Measurements from ENCODE around the gene SASH3.

The SASH3 gene

DNA sequence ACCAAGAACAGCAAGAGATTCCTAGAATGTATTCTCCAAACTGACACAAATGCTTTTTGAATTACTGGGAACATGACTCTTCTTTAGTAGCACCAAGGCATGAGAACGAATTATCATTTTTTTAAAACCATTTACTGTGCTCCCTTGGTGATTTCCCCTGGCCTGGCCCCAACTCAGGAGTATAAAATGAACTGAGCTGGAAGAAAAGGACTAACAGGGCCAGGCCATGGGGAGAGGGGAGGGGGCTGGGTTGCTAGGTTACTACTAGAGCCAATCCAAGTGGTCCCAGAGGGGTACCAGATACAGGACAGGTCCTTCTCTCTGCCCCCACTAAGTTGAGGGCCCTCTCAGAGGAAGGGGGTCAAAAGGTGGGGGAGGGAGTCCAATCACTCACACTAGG lies 23.1 kb downstream of the SASH3 start:
- WGBS (ENCODE audit: insufficient coverage) = no CpG with 5 or more reads among the region's 1 CpG
- DNase-seq = no peak
- POLR2A ChIA-PET = no interaction called here
- Histone ChIP-seq H3K4me1 (ENCODE audit: control extremely low read depth in 1 of 4, control insufficient read depth in 4 of 4, insufficient read depth in 4 of 4, low read length in 3 of 4) (peaks cover 0 to 10% (median 4%) of the 10 kb centered on the region in 4 experiments), H3K4me3 (ENCODE audit: control insufficient read depth in 1 of 7, extremely low read depth in 1 of 7, insufficient read depth in 4 of 7, low read depth in 2 of 7, low read length in 6 of 7) (no peak overlapping the region), H3K27ac (ENCODE audit: insufficient read depth in 1 of 2, low read depth in 1 of 2, low read length in 2 of 2, poor library complexity in 1 of 2, severe bottlenecking in 2 of 2) (no peak overlapping the region), H3K9me3 (ENCODE audit: control extremely low read depth in 1 of 5, control insufficient read depth in 4 of 5, insufficient read depth in 2 of 5, low read depth in 1 of 5, low read length in 4 of 5) (no peaks in the 10 kb centered on the region), H3K27me3 (replicated peaks in 2 of 5; ENCODE audit: control insufficient read depth in 4 of 5, insufficient read depth in 5 of 5, low read length in 4 of 5) (no peaks in the 10 kb centered on the region), H3K36me3 (ENCODE audit: control insufficient read depth in 4 of 4, insufficient read depth in 4 of 4, low read length in 3 of 4) (peaks cover under 1 to 14% (median 7%) of the 10 kb centered on the region in 4 experiments)
- CTCF ChIA-PET = interaction anchor here (0.7 to 1.6 kb wide), 2 partner anchors 21 to 45 kb away, joined by 3 to 5 read pairs; no protein-coding TSS in a partner anchor

DNA sequence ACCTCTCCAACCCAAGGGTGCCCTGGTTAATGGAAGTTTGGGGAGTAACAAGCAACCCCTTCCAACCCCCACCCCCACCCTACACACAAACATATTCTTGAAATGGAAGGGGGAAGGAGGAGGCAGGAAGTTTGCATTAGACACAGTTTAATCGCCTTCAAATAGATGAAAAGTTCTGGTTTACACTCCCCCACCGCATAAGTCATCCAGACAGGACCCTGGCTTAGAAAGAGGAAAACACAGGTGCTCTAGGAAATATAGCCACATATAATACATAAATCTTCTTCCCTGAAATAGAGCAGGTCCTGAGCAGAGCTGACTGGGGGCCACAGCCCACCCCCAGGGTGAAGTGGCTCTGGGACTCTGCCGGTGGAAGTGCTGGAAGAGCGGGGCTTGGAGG lies 25.1 kb downstream of the SASH3 start:
- no peak for DNase-seq
- peaks cover 0 to 8% (median 4%) of the 10 kb centered on the region in 4 experiments for H3K4me1 ChIP-seq (ENCODE audit: control extremely low read depth in 1 of 4, control insufficient read depth in 4 of 4, insufficient read depth in 4 of 4, low read length in 3 of 4)
- H3K27ac ChIP-seq (ENCODE audit: insufficient read depth in 1 of 2, low read depth in 1 of 2, low read length in 2 of 2, poor library complexity in 1 of 2, severe bottlenecking in 2 of 2) = no peak overlapping the region
- ChIA-PET CTCF (no interaction called here), POLR2A (no interaction called here)
- no peaks in the 10 kb centered on the region for H3K9me3 ChIP-seq (ENCODE audit: control extremely low read depth in 1 of 5, control insufficient read depth in 4 of 5, insufficient read depth in 2 of 5, low read depth in 1 of 5, low read length in 4 of 5)
- no peaks in the 10 kb centered on the region for H3K27me3 ChIP-seq (replicated peaks in 2 of 5; ENCODE audit: control insufficient read depth in 4 of 5, insufficient read depth in 5 of 5, low read length in 4 of 5)
- no peak overlapping the region for H3K4me3 ChIP-seq (ENCODE audit: control insufficient read depth in 1 of 7, extremely low read depth in 1 of 7, insufficient read depth in 4 of 7, low read depth in 2 of 7, low read length in 6 of 7)
- peaks cover 0 to 26% (median 1%) of the 10 kb centered on the region in 4 experiments for H3K36me3 ChIP-seq (ENCODE audit: control insufficient read depth in 4 of 4, insufficient read depth in 4 of 4, low read length in 3 of 4)
- 53% methylated on average over 2 of the region's 4 CpGs for WGBS (ENCODE audit: insufficient coverage)

- ChIA-PET POLR2A (no interaction called here), CTCF (interaction anchor here (1.3 kb wide), 1 partner anchor 15 kb away, joined by 6 read pairs; no protein-coding TSS in a partner anchor)
- peaks cover 0 to 40% (median 11%) of the 10 kb centered on the region in 4 experiments for H3K36me3 ChIP-seq (ENCODE audit: control insufficient read depth in 4 of 4, insufficient read depth in 4 of 4, low read length in 3 of 4)
Measured at GRCh38 chrX:129808158-129808828, 28.5 kb downstream of the SASH3 start.

DNA sequence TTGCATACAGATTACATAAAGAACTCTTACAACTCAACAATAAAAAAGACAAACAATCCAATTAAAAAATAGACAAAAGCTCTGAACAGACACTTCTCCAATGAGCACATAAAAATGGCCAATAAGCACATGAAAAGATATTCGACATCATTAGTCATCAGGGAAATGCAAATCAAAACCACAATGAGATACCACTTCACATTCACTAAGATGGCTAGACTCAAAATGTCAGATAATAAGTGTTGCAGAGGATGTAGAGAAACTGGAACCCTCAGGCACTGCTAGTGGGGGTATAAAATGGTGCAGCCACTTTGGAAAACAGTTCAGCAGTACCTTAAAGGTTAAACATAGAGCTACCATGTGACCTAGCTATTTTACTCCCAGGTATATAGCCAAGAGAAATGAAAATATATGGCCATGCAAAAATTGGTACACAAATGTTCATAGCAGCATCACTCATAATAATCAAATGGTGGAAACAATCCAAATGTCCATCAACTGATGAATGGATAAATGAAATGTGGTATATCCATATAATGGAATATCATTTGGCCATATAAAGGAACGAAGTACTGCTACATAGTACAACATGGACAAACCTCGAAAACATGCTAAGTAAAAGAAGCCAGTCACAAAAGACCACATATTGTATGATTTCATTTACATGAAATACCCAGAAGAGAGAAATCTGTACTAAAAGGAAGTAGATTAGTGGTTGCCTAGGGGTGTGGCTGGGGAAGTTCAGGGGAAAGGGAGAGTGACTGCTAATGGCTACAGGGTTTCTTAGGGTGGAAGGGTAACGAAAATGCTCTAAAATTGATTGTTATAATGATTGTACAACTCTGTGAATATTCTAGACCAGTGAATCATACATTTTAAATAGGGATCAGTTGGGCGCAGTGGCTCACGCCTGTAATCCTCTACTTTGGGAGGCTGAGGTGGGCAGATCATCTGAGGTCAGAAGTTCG lies 29.4 kb downstream of the SASH3 start:
- peaks cover 0 to 40% (median 15%) of the 10 kb centered on the region in 4 experiments for H3K36me3 ChIP-seq (ENCODE audit: control insufficient read depth in 4 of 4, insufficient read depth in 4 of 4, low read length in 3 of 4)
- ChIA-PET CTCF (interaction anchor here (1.3 to 2.2 kb wide), 2 partner anchors 14 to 18 kb away, joined by 4 to 6 read pairs; no protein-coding TSS in a partner anchor), POLR2A (no interaction called here)
- 85% methylated on average over 4 of the region's 7 CpGs for WGBS (ENCODE audit: insufficient coverage)
- no peak overlapping the region for H3K27ac ChIP-seq (ENCODE audit: insufficient read depth in 1 of 2, low read depth in 1 of 2, low read length in 2 of 2, poor library complexity in 1 of 2, severe bottlenecking in 2 of 2)
- DNase-seq = peak in 1 of 3 donors; percentile 16
- H3K4me3 ChIP-seq (ENCODE audit: control insufficient read depth in 1 of 7, extremely low read depth in 1 of 7, insufficient read depth in 4 of 7, low read depth in 2 of 7, low read length in 6 of 7) = no peak overlapping the region
- no peaks in the 10 kb centered on the region for H3K27me3 ChIP-seq (replicated peaks in 2 of 5; ENCODE audit: control insufficient read depth in 4 of 5, insufficient read depth in 5 of 5, low read length in 4 of 5)
- peaks cover 0 to 8% (median 4%) of the 10 kb centered on the region in 4 experiments for H3K4me1 ChIP-seq (ENCODE audit: control extremely low read depth in 1 of 4, control insufficient read depth in 4 of 4, insufficient read depth in 4 of 4, low read length in 3 of 4)
- no peaks in the 10 kb centered on the region for H3K9me3 ChIP-seq (ENCODE audit: control extremely low read depth in 1 of 5, control insufficient read depth in 4 of 5, insufficient read depth in 2 of 5, low read depth in 1 of 5, low read length in 4 of 5)

More at GRCh38 chrX:129808158-129808828, 28.5 kb downstream of the SASH3 start:
- H3K27ac ChIP-seq (ENCODE audit: insufficient read depth in 1 of 2, low read depth in 1 of 2, low read length in 2 of 2, poor library complexity in 1 of 2, severe bottlenecking in 2 of 2) = no peak overlapping the region
- DNase-seq = no peak
- no peak overlapping the region for H3K4me3 ChIP-seq (ENCODE audit: control insufficient read depth in 1 of 7, extremely low read depth in 1 of 7, insufficient read depth in 4 of 7, low read depth in 2 of 7, low read length in 6 of 7)
- H3K9me3 ChIP-seq (ENCODE audit: control extremely low read depth in 1 of 5, control insufficient read depth in 4 of 5, insufficient read depth in 2 of 5, low read depth in 1 of 5, low read length in 4 of 5) = no peaks in the 10 kb centered on the region
- peaks cover 0 to 8% (median 4%) of the 10 kb centered on the region in 4 experiments for H3K4me1 ChIP-seq (ENCODE audit: control extremely low read depth in 1 of 4, control insufficient read depth in 4 of 4, insufficient read depth in 4 of 4, low read length in 3 of 4)
- no CpG with 5 or more reads among the region's 2 CpGs for WGBS (ENCODE audit: insufficient coverage)
- no peaks in the 10 kb centered on the region for H3K27me3 ChIP-seq (replicated peaks in 2 of 5; ENCODE audit: control insufficient read depth in 4 of 5, insufficient read depth in 5 of 5, low read length in 4 of 5)

DNA sequence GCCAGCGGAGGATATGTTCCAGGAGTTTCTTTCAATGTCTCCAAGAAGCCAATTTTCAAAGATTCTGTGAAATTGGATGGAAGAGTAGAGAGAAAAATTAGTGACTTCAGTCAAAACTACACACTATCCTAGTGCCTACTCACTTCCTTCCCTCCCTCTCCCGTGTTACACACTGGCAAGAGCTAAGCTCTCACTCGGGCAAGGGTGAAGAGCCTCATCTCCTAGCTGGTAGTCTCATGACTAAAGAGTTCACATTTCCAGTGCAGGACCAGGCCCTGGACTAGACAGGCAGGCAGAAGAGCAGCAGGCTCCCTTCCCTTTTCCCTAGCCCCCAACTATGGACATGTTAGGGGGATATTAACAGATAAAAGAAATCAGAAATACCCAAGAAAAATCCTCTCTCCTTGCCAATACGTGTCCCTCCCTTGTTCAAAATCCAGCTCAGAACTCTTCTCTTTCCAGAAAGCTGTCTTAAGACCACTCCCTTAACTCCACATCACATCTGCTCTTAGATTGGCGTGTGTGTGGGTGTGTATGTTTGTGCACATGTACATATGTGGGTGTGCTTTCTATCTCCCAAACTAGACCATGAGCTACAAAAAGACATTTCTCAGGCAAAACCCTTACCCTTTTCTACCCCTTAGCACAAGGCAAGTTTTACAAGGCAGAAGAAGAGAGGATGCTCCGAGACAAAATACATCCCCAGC lies 34.1 kb downstream of the SASH3 start:
- no peaks in the 10 kb centered on the region for H3K27me3 ChIP-seq (replicated peaks in 2 of 5; ENCODE audit: control insufficient read depth in 4 of 5, insufficient read depth in 5 of 5, low read length in 4 of 5)
- H3K4me3 ChIP-seq (ENCODE audit: control insufficient read depth in 1 of 7, extremely low read depth in 1 of 7, insufficient read depth in 4 of 7, low read depth in 2 of 7, low read length in 6 of 7) = no peak overlapping the region
- POLR2A ChIA-PET = no interaction called here
- CTCF ChIA-PET = interaction anchor here (0.6 to 2.0 kb wide), 3 partner anchors 9 to 330 kb away, joined by 4 to 9 read pairs (median 4); no protein-coding TSS in a partner anchor
- no peak overlapping the region for H3K27ac ChIP-seq (ENCODE audit: insufficient read depth in 1 of 2, low read depth in 1 of 2, low read length in 2 of 2, poor library complexity in 1 of 2, severe bottlenecking in 2 of 2)
- DNase-seq = no peak
- 43% methylated on average over 3 of the region's 6 CpGs for WGBS (ENCODE audit: insufficient coverage)
- H3K4me1 ChIP-seq (ENCODE audit: control extremely low read depth in 1 of 4, control insufficient read depth in 4 of 4, insufficient read depth in 4 of 4, low read length in 3 of 4) = no peaks in the 10 kb centered on the region
- peaks cover 0 to 26% (median 15%) of the 10 kb centered on the region in 4 experiments for H3K36me3 ChIP-seq (ENCODE audit: control insufficient read depth in 4 of 4, insufficient read depth in 4 of 4, low read length in 3 of 4)
- H3K9me3 ChIP-seq (ENCODE audit: control extremely low read depth in 1 of 5, control insufficient read depth in 4 of 5, insufficient read depth in 2 of 5, low read depth in 1 of 5, low read length in 4 of 5) = peaks cover 0 to 3% (median 0%) of the 10 kb centered on the region in 5 experiments

DNA sequence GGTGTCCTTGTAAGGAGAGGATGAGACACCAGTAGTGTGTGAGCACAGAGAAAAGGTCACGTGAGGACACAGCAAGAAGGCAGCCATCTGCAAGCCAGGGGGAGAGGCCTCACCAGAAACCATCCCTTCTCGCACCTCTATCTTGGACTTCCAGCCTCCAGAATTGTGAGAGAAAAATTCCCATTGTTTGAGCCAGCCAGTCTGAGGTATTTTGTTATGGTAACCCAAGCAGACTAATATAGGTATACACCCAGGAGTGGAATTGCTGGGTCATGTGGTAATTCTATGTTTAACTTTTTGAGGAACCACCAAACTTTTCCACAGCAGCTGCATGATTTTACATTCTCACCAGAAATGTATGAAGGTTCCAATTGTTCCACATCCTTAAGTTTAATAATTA lies 38.4 kb downstream of the SASH3 start:
- Histone ChIP-seq H3K4me3 (ENCODE audit: control insufficient read depth in 1 of 7, extremely low read depth in 1 of 7, insufficient read depth in 4 of 7, low read depth in 2 of 7, low read length in 6 of 7) (no peak overlapping the region), H3K9me3 (ENCODE audit: control extremely low read depth in 1 of 5, control insufficient read depth in 4 of 5, insufficient read depth in 2 of 5, low read depth in 1 of 5, low read length in 4 of 5) (peaks cover 0 to 3% (median 0%) of the 10 kb centered on the region in 5 experiments), H3K36me3 (ENCODE audit: control insufficient read depth in 4 of 4, insufficient read depth in 4 of 4, low read length in 3 of 4) (peaks cover 0 to 10% (median 3%) of the 10 kb centered on the region in 4 experiments), H3K27me3 (replicated peaks in 2 of 5; ENCODE audit: control insufficient read depth in 4 of 5, insufficient read depth in 5 of 5, low read length in 4 of 5) (no peaks in the 10 kb centered on the region), H3K4me1 (ENCODE audit: control extremely low read depth in 1 of 4, control insufficient read depth in 4 of 4, insufficient read depth in 4 of 4, low read length in 3 of 4) (no peaks in the 10 kb centered on the region), H3K27ac (ENCODE audit: insufficient read depth in 1 of 2, low read depth in 1 of 2, low read length in 2 of 2, poor library complexity in 1 of 2, severe bottlenecking in 2 of 2) (no peak overlapping the region)
- peak in 1 of 3 donors; percentile 36 for DNase-seq
- ChIA-PET POLR2A (no interaction called here), CTCF (interaction anchor here (0.8 kb wide), 1 partner anchor 182 kb away, joined by 3 read pairs; no protein-coding TSS in a partner anchor)
- WGBS (ENCODE audit: insufficient coverage) = 83% methylated on average over 1 of the region's 2 CpGs

All from common myeloid progenitor, CD34-positive (primary cell).